Measurements from ENCODE around the gene ANKRD24. TPM values are rescaled to one million over a fixed set of nuclear protein-coding genes. Genes with fewer than 3 reads are reported as not detected.

ANKRD24 gene
- total and polyA plus RNA-seq, 2 donors (not counting 3 experiments of a cell fraction or from before 2014, with no cell fraction given), result 0.07 to 0.27 TPM

- Histone ChIP-seq H2AFZ (ENCODE audit: low read depth, low read length) (no peak overlapping the region), H3K4me1 (ENCODE audit: control insufficient read depth, extremely low read depth, insufficient read depth, low read length) (no peaks in the 10 kb centered on the region), H3K4me3 (replicated peaks in 1 of 3; ENCODE audit: insufficient read depth in 1 of 3, low read depth in 1 of 3, low read length in 3 of 3) (no peak overlapping the region), H4K20me1 (replicated peaks; ENCODE audit: control insufficient read depth, extremely low read depth, insufficient read depth, low read length) (no peaks in the 10 kb centered on the region), H3K27ac (ENCODE audit: insufficient read depth, low read depth, low read length) (no peak overlapping the region), H3K27me3 (ENCODE audit: control insufficient read depth in 2 of 2, insufficient read depth in 2 of 2, low read length in 2 of 2) (no peaks in the 10 kb centered on the region), H3K36me3 (ENCODE audit: control insufficient read depth in 2 of 2, extremely low read depth in 1 of 2, insufficient read depth in 2 of 2, low read length in 2 of 2) (peaks cover 0 to 11% of the 10 kb centered on the region in 2 experiments), H3K79me2 (ENCODE audit: control insufficient read depth, insufficient read depth, low read length) (no peaks in the 10 kb centered on the region), H3K4me2 (ENCODE audit: insufficient read depth, low read length) (no peak overlapping the region), H3K9ac (replicated peaks; ENCODE audit: extremely low read depth, insufficient read depth, low read length) (no peak overlapping the region), H3K9me1 (replicated peaks; ENCODE audit: control insufficient read depth, extremely low read depth, insufficient read depth, low read length) (no peaks in the 10 kb centered on the region), H3K9me3 (replicated peaks; ENCODE audit: control insufficient read depth, insufficient read depth, low read length) (no peaks in the 10 kb centered on the region)
- no peak for TF ChIP-seq GATA2 (IDR thresholded peaks at IDR 0.05; ENCODE audit: insufficient read depth, insufficient read length, low read depth, low read length)
- no peak for TF ChIP-seq FOS (IDR thresholded peaks at IDR 0.05; ENCODE audit: borderline replicate concordance, insufficient read depth, low read length)
- no peak for TF ChIP-seq EZH2 (IDR thresholded peaks at IDR 0.05; ENCODE audit: borderline replicate concordance, low read depth, low read length, severe bottlenecking)
- TF ChIP-seq CTCF (IDR thresholded peaks at IDR 0.05; ENCODE audit: extremely low read depth in 1 of 2, insufficient read depth in 1 of 2, low read depth in 1 of 2, low read length in 2 of 2), result no peak
- no peak for TF ChIP-seq MYC (IDR thresholded peaks at IDR 0.05; ENCODE audit: low read depth, low read length)
- no peak for TF ChIP-seq POLR2AphosphoS5 (IDR thresholded peaks at IDR 0.05; ENCODE audit: insufficient read depth, low read depth, low read length)
- TF ChIP-seq POLR2A (IDR thresholded peaks at IDR 0.05; ENCODE audit: low read depth, low read length), result no peak
- no peak for TF ChIP-seq MAX (IDR thresholded peaks at IDR 0.05; ENCODE audit: insufficient read depth, insufficient read length)
- no peak for TF ChIP-seq JUN (IDR thresholded peaks at IDR 0.05; ENCODE audit: borderline replicate concordance, insufficient read depth, insufficient read length, low read depth)
- dilution Hi-C loops (cut with MboI; ENCODE audit: extremely low pct_ligation_motif_present, low sequenced_read_pairs), result no loop called here
- POLR2A ChIA-PET, result no interaction called here
- no TSS peak for BruUV-seq (replicated peaks)
- CTCF ChIA-PET, result interaction anchor here (1.5 to 4.9 kb wide), 6 partner anchors 9 to 256 kb away, joined by 4 to 120 read pairs (median 16); partner anchors contain the start of gene SHD
- no peak for FAIRE-seq
- DNase-seq (ENCODE audit: low read depth, low spot score), result no peak
- intact Hi-C loops (cut with micrococcal nuclease), result no loop called here
Observed at GRCh38 chr19:4268816-4269430, 86.4 kb downstream of the ANKRD24 start.
